GM18505 (cell line): ENCODE measurements around the gene KLF2.

Experiments
- ATAC-seq: cut with Tn5 transposase; IDR thresholded peaks from one replicate; pipeline ENCODE4 v1.9.1; 2021; ENCODE audit not compliant: unreplicated experiment
- POLR2A ChIP-seq: IDR thresholded peaks from 4 replicates; pipeline ENCODE4 v1.6.1; 2011; ENCODE audit warnings: borderline replicate concordance; ENCODE audit not compliant: insufficient read depth, insufficient read length; ENCODE audit errors: extremely low read depth

KLF2 gene

GRCh38 chr19:16355293-16356043 lies 30.8 kb downstream of the KLF2 start:
- no peak for TF ChIP-seq POLR2A
- ATAC-seq: no peak

DNA sequence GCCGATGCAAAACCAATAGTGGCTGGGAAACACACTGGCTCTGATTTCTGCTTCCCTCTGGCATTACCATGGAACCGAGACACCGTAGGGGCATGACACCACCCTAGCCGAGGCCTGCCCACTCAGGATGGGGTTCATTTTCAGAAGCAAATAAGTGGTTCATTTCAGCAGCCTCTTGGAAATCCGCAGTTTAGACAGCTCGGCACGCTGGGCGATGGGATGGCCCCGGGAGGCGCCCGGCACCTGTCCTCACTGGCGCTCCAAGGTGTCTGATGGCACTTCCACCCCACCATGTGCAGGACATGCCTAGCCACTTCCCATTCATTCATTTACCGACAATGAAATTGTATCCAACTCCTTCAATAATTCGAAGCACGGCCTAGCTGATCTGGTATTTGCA lies 33.8 kb downstream of the KLF2 start:
- ATAC-seq: no peak
- no peak for TF ChIP-seq POLR2A

GRCh38 chr19:16359074-16359473 lies 34.4 kb downstream of the KLF2 start:
- ATAC-seq: no peak
- TF ChIP-seq POLR2A: no peak

- TF ChIP-seq POLR2A: no peak
- ATAC-seq: no peak
Measured at GRCh38 chr19:16359964-16360363, 35.3 kb downstream of the KLF2 start.

GRCh38 chr19:16360738-16361137 lies 36.1 kb downstream of the KLF2 start:
- ATAC-seq: no peak
- TF ChIP-seq POLR2A: no peak

- no peak for ATAC-seq
- no peak for TF ChIP-seq POLR2A
Measured at GRCh38 chr19:16361254-16361653, 36.6 kb downstream of the KLF2 start.

GRCh38 chr19:16361926-16362325 lies 37.3 kb downstream of the KLF2 start:
- no peak for ATAC-seq
- TF ChIP-seq POLR2A: no peak

DNA sequence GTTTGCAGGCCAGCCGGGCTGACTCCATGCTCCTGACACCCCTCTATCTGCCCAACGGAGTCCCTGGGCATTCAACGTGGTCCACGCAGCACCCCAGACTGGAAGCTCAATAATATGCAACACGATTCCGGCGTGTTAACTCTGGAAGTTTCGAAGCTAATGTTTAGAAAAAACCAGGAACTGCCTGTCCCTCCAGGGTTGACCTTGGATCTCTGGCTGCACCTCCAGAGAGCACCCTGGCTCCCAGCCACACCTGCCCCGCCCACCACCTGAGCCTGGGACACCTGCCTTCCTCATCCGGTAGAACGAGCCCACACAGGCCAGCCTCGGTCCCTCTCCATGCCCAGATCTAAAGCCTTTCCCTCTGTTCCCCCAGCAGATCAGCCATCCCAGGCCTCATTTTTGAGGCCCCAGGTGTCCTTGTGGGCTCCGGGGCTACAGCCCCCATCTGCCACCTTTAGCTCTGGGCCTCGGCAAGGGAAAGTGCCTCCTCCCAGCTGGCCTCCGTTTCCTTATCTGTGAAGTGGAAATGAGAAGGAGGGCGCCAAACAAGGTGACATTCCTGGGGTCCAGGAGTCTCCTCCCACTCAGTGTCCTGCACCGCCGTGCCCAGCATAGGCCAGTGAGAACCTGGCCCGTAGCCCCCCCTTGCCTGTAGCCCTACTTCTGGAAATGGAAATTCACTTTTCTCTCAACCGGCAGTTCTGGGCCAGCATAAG lies 38.7 kb downstream of the KLF2 start:
- ATAC-seq: no peak

GRCh38 chr19:16363852-16364230 lies 39.2 kb downstream of the KLF2 start:
- no peak for TF ChIP-seq POLR2A
- no peak for ATAC-seq

More for the DNA sequence above, 38.7 kb downstream of the KLF2 start:
- no peak for TF ChIP-seq POLR2A

DNA sequence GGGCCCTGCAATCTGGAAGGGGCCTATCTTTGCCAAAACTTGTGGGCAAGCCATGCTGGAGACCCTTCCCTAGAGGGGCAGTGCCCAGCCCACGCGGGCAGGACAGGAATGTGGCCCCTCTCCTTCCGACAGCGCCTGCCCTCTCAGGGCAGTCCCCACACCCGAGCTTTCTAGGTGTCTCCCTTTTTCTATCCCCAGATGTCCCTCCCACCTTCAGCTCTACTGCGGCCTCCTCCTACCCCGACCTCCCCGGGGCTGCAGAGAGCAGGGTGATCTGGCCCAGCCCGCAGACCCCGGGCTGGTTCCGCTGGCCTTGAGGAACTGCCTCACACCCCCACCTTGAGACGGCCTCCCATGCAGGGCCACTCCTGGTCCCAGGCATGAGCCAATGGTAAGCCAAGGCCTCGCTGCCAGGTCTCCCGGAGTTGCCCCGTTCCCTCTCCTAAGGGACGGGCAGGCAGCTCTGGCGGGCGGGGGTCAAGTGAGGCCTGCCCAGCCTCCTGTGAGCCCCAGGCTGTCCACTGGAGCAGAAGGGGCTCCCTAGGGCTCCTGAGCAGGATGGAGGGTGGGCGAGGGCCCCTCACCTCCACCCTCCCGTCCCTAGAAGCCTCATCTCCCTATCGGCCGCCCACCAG lies 39.7 kb downstream of the KLF2 start:
- no peak for ATAC-seq
- TF ChIP-seq POLR2A: no peak

GRCh38 chr19:16365300-16365996 lies 40.8 kb downstream of the KLF2 start:
- ATAC-seq: no peak
- TF ChIP-seq POLR2A: no peak

GRCh38 chr19:16366056-16366432 lies 41.4 kb downstream of the KLF2 start:
- no peak for TF ChIP-seq POLR2A
- no peak for ATAC-seq
